ENCODE results near the gene CDK8.

Gene CDK8

GRCh38 chr13:26440111-26440510 is 186.2 kb downstream of the CDK8 start:
- no peak for DNase-seq (ENCODE audit: low read depth in 2 of 2, low spot score in 1 of 2)

- DNase-seq (ENCODE audit: low read depth in 2 of 2, low spot score in 1 of 2): no peak
These were observed 187.5 kb downstream of the CDK8 start for GRCh38 chr13:26441476-26441875.

- DNase-seq (ENCODE audit: low read depth in 2 of 2, low spot score in 1 of 2): no peak
These were observed 188.6 kb downstream of the CDK8 start for GRCh38 chr13:26442541-26442940.

GRCh38 chr13:26445092-26445491 is 191.2 kb downstream of the CDK8 start:
- no peak for DNase-seq (ENCODE audit: low read depth in 2 of 2, low spot score in 1 of 2)

GRCh38 chr13:26446751-26447150 is 192.8 kb downstream of the CDK8 start:
- DNase-seq (ENCODE audit: low read depth in 2 of 2, low spot score in 1 of 2): no peak

GRCh38 chr13:26448032-26448431 is 194.1 kb downstream of the CDK8 start:
- DNase-seq (ENCODE audit: low read depth in 2 of 2, low spot score in 1 of 2): no peak

GRCh38 chr13:26449063-26449848 is 195.3 kb downstream of the CDK8 start:
- no peak for DNase-seq (ENCODE audit: low read depth in 2 of 2, low spot score in 1 of 2)

Data from stimulated activated CD8-positive, alpha-beta memory T cell treated with anti-CD3 and anti-CD28 coated beads, Interleukin-4, amount 100 ng/mL, for 4 hours (primary cell).